Chondrocyte (in vitro differentiated cells): Measurements from ENCODE around the gene B3GALNT2. TPM values are rescaled to one million over a fixed set of nuclear protein-coding genes. Genes with fewer than 3 reads are reported as not detected.
"Not testable (repeated sequence)": the region's sequence is repeated elsewhere in the genome, so short reads cannot be mapped to it uniquely, and the experiment has no call there.

Experiments
- DNase-seq: peaks from one replicate; pipeline ENCODE4 v3.0.0; 2021; ENCODE audit warnings: mixed read lengths, low spot score
- H3K27ac Mint-ChIP-seq: one replicate; pipeline ENCODE4 v1.8.0; 2021; ENCODE audit warnings: mild to moderate bottlenecking, moderate library complexity, mixed read lengths; ENCODE audit not compliant: unreplicated experiment
- H3K27me3 Mint-ChIP-seq: 2 replicates; pipeline ENCODE4 v1.8.0; 2021; ENCODE audit warnings: low read depth, mixed read lengths
- H3K36me3 Mint-ChIP-seq: 2 replicates; pipeline ENCODE4 v1.8.0; 2021; ENCODE audit warnings: low read depth, mixed read lengths
- H3K4me1 Mint-ChIP-seq: 2 replicates; pipeline ENCODE4 v1.8.0; 2021; ENCODE audit warnings: low read depth, mild to moderate bottlenecking, mixed read lengths
- H3K4me3 Mint-ChIP-seq: one replicate; pipeline ENCODE4 v1.8.0; 2021; ENCODE audit warnings: mild to moderate bottlenecking, moderate library complexity, mixed read lengths; ENCODE audit not compliant: unreplicated experiment
- H3K9me3 Mint-ChIP-seq: 2 replicates; pipeline ENCODE4 v1.8.0; 2021; ENCODE audit warnings: low read depth, mixed read lengths
- CTCF ChIP-seq: fragments of 200-600 bp; sonication (generic); IDR thresholded peaks from 2 replicates; pipeline ENCODE4 v1.5.0; 2021; ENCODE audit warnings: antibody characterized with exemption, mild to moderate bottlenecking, moderate library complexity
- total RNA-seq: library from RNA; stranded (reverse); gene quantifications from 3 replicates; pipeline ENCODE4 v1.2.1, GENCODE V29; 2021

The B3GALNT2 gene
- total RNA-seq, 1 donor from 2014 or later = 30.4 TPM

- H3K4me1 Mint-ChIP-seq = peaks cover 6% of the 10 kb centered on the region
- H3K9me3 Mint-ChIP-seq = no peaks in the 10 kb centered on the region
- peaks cover 15% of the 10 kb centered on the region for H3K36me3 Mint-ChIP-seq
- no peak overlapping the region for H3K4me3 Mint-ChIP-seq
- H3K27me3 Mint-ChIP-seq = no peaks in the 10 kb centered on the region
- TF ChIP-seq CTCF = peak; percentile 21
- no peak overlapping the region for H3K27ac Mint-ChIP-seq
- DNase-seq = no peak
These were observed 35.3 kb downstream of the B3GALNT2 start for GRCh38 chr1:235468970-235469369.

- Mint-ChIP-seq H3K27me3 (no peaks in the 10 kb centered on the region), H3K36me3 (peaks cover 15% of the 10 kb centered on the region), H3K9me3 (no peaks in the 10 kb centered on the region), H3K27ac (no peak overlapping the region), H3K4me3 (no peak overlapping the region), H3K4me1 (peaks cover 6% of the 10 kb centered on the region)
- no peak for DNase-seq
- TF ChIP-seq CTCF = no peak
These were observed 36.2 kb downstream of the B3GALNT2 start for GRCh38 chr1:235468004-235468403.

- H3K4me1 Mint-ChIP-seq = peaks cover 6% of the 10 kb centered on the region
- no peak for DNase-seq
- no peak overlapping the region for H3K4me3 Mint-ChIP-seq
- H3K27ac Mint-ChIP-seq = no peak overlapping the region
- H3K36me3 Mint-ChIP-seq = peaks cover 14% of the 10 kb centered on the region
- H3K27me3 Mint-ChIP-seq = no peaks in the 10 kb centered on the region
- no peak for TF ChIP-seq CTCF
- no peaks in the 10 kb centered on the region for H3K9me3 Mint-ChIP-seq
These were observed 39.2 kb downstream of the B3GALNT2 start for GRCh38 chr1:235465066-235465465.

GRCh38 chr1:235462832-235463231 lies 41.4 kb downstream of the B3GALNT2 start:
- not testable (repeated sequence) for H3K9me3 Mint-ChIP-seq, H3K27me3 Mint-ChIP-seq, H3K4me3 Mint-ChIP-seq, H3K4me1 Mint-ChIP-seq, H3K36me3 Mint-ChIP-seq, DNase-seq, H3K27ac Mint-ChIP-seq

- Mint-ChIP-seq H3K4me3 (no peak overlapping the region), H3K27me3 (no peaks in the 10 kb centered on the region), H3K9me3 (no peaks in the 10 kb centered on the region), H3K4me1 (no peaks in the 10 kb centered on the region), H3K36me3 (peaks cover 7% of the 10 kb centered on the region), H3K27ac (no peak overlapping the region)
- TF ChIP-seq CTCF = no peak
- DNase-seq = no peak
These were observed 42.3 kb downstream of the B3GALNT2 start for GRCh38 chr1:235461954-235462353.

- no peak overlapping the region for H3K27ac Mint-ChIP-seq
- H3K36me3 Mint-ChIP-seq = peaks cover 6% of the 10 kb centered on the region
- H3K4me3 Mint-ChIP-seq = no peak overlapping the region
- H3K4me1 Mint-ChIP-seq = no peaks in the 10 kb centered on the region
- DNase-seq = no peak
- no peaks in the 10 kb centered on the region for H3K27me3 Mint-ChIP-seq
- H3K9me3 Mint-ChIP-seq = no peaks in the 10 kb centered on the region
- TF ChIP-seq CTCF = no peak
These were observed 43.5 kb downstream of the B3GALNT2 start for GRCh38 chr1:235460770-235461169.

- not testable (repeated sequence) for H3K4me3 Mint-ChIP-seq, H3K27me3 Mint-ChIP-seq, H3K9me3 Mint-ChIP-seq, H3K36me3 Mint-ChIP-seq, H3K4me1 Mint-ChIP-seq, H3K27ac Mint-ChIP-seq, DNase-seq
These were observed 46.4 kb downstream of the B3GALNT2 start for GRCh38 chr1:235457856-235458255.
